HG03103 (cell line): ENCODE measurements around the gene SRSF11.
"Not testable (repeated sequence)": the region's sequence is repeated elsewhere in the genome, so short reads cannot be mapped to it uniquely, and the experiment has no call there.

Source experiments
- ATAC-seq: cut with Tn5 transposase; IDR thresholded peaks from one replicate; pipeline ENCODE4 v1.9.1; 2021; ENCODE audit warnings: low read depth; ENCODE audit not compliant: unreplicated experiment

SRSF11 gene

GRCh38 chr1:70221238-70222121, at the start of gene SRSF11:
Gene SRSF11 (plus strand): TSS chr1:70221380. CDS start chr1:70221637, 257 bp downstream.
- ATAC-seq, result peak; percentile 89

- no peak for ATAC-seq
Observed at GRCh38 chr1:70171512-70171911, 49.7 kb upstream of the SRSF11 start.

GRCh38 chr1:70185181-70185580, 36.0 kb upstream of the SRSF11 start:
- not testable (repeated sequence) for ATAC-seq

GRCh38 chr1:70188522-70188921, 32.7 kb upstream of the SRSF11 start:
- ATAC-seq, result no peak

- no peak for ATAC-seq
Observed at GRCh38 chr1:70190180-70190579, 31.0 kb upstream of the SRSF11 start.

- not testable (repeated sequence) for ATAC-seq
Observed at GRCh38 chr1:70192446-70192845, 28.7 kb upstream of the SRSF11 start.

- no peak for ATAC-seq
Observed at GRCh38 chr1:70194601-70195000, 26.6 kb upstream of the SRSF11 start.

GRCh38 chr1:70195342-70195741, 25.8 kb upstream of the SRSF11 start:
- ATAC-seq, result no peak

- no peak for ATAC-seq
Observed at GRCh38 chr1:70196333-70196732, 24.8 kb upstream of the SRSF11 start.

GRCh38 chr1:70200065-70200464, 21.1 kb upstream of the SRSF11 start:
- no peak for ATAC-seq

- no peak for ATAC-seq
Observed at GRCh38 chr1:70202173-70202758, 18.9 kb upstream of the SRSF11 start.

GRCh38 chr1:70204139-70204538, 17.0 kb upstream of the SRSF11 start:
- no peak for ATAC-seq

GRCh38 chr1:70204600-70204999, 16.6 kb upstream of the SRSF11 start:
- no peak for ATAC-seq

- ATAC-seq, result peak; percentile 32
Observed at GRCh38 chr1:70205071-70205433, 16.1 kb upstream of the SRSF11 start.

GRCh38 chr1:70205434-70206118, 15.6 kb upstream of the SRSF11 start, which contains the start of gene LRRC40:
Gene LRRC40 (minus strand): TSS chr1:70205579. CDS start chr1:70205540, 39 bp downstream.
- peak; percentile 83 for ATAC-seq

GRCh38 chr1:70206833-70207232, 14.3 kb upstream of the SRSF11 start:
- ATAC-seq, result not testable (repeated sequence)

GRCh38 chr1:70207492-70207891, 13.7 kb upstream of the SRSF11 start:
- ATAC-seq, result no peak

GRCh38 chr1:70208292-70208691, 12.9 kb upstream of the SRSF11 start:
- ATAC-seq, result no peak

GRCh38 chr1:70210820-70211219, 10.4 kb upstream of the SRSF11 start:
- ATAC-seq, result no peak

GRCh38 chr1:70211541-70211940, 9.6 kb upstream of the SRSF11 start:
- ATAC-seq, result no peak

- ATAC-seq, result no peak
Observed at GRCh38 chr1:70220015-70220414, 1.2 kb upstream of the SRSF11 start.
